Measurements from ENCODE around the gene TMOD4. TPM values are rescaled to one million over a fixed set of nuclear protein-coding genes. Genes with fewer than 3 reads are reported as not detected.
A peak's percentile ranks its signal among the peaks of the same experiment; 100 is the strongest.

The TMOD4 gene
- total and polyA plus RNA-seq, 10 of the 15 experiments (the other 5 are each of a cell fraction or from before 2014, with no cell fraction given) = 0.30 to 1.2 (median 0.50) TPM; not detected in 1

DNA sequence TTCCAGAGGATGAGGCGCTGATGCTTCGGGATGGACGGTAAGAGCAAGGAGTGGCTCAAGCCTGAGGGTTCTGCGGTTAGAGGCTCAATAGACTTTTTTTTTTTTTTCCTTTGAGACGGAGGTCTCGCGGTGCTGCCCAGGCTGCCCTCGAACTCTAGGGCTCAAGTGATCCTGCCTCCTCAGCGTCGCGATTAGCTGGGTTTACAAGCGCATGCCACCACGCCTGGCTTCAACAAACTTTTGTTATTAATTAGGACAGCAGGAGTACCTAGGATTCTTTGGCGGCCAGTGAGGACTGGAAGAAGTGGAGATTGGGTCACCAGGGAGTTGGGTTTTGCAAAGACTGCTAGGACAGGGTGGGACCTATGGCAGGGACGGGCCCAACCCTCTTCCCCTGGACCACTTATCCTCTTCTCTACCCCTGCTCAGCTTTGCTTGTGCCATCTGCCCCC is 9.2 kb downstream of the TMOD4 start (continued):
- TF ChIP-seq, protein P1, sequence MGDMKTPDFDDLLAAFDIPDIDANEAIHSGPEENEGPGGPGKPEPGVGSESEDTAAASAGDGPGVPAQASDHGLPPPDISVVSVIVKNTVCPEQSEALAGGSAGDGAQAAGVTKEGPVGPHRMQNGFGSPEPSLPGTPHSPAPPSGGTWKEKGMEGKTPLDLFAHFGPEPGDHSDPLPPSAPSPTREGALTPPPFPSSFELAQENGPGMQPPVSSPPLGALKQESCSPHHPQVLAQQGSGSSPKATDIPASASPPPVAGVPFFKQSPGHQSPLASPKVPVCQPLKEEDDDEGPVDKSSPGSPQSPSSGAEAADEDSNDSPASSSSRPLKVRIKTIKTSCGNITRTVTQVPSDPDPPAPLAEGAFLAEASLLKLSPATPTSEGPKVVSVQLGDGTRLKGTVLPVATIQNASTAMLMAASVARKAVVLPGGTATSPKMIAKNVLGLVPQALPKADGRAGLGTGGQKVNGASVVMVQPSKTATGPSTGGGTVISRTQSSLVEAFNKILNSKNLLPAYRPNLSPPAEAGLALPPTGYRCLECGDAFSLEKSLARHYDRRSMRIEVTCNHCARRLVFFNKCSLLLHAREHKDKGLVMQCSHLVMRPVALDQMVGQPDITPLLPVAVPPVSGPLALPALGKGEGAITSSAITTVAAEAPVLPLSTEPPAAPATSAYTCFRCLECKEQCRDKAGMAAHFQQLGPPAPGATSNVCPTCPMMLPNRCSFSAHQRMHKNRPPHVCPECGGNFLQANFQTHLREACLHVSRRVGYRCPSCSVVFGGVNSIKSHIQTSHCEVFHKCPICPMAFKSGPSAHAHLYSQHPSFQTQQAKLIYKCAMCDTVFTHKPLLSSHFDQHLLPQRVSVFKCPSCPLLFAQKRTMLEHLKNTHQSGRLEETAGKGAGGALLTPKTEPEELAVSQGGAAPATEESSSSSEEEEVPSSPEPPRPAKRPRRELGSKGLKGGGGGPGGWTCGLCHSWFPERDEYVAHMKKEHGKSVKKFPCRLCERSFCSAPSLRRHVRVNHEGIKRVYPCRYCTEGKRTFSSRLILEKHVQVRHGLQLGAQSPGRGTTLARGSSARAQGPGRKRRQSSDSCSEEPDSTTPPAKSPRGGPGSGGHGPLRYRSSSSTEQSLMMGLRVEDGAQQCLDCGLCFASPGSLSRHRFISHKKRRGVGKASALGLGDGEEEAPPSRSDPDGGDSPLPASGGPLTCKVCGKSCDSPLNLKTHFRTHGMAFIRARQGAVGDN (IDR thresholded peaks at IDR 0.05) = no peak
- peak; percentile 75 for TF ChIP-seq RUNX3 (IDR thresholded peaks at IDR 0.05; ENCODE audit: low read length)

GRCh38 chr1:151165738-151166504 is 9.9 kb downstream of the TMOD4 start, which contains the start of the genes LYSMD1 and SCNM1:
Gene LYSMD1 (minus strand): TSS chr1:151165902. CDS start chr1:151165258, 644 bp downstream.
Gene SCNM1 (plus strand): TSS chr1:151166144. CDS start chr1:151166153, 9 bp downstream.
- 1% methylated on average over 38 of the region's 38 CpGs for WGBS (ENCODE audit: insufficient coverage, insufficient replicate concordance, low lambda C conversion rate, missing lambda C conversion rate)
- H3K36me3 ChIP-seq (ENCODE audit: control insufficient read depth in 2 of 2, insufficient read depth in 2 of 2, low read length in 1 of 2) = peaks cover 0 to 3% of the 10 kb centered on the region in 2 experiments; a peak in 3 of 4 replicates
- in situ Hi-C loops (cut with MboI) = no loop called here
- ChIA-PET POLR2A (interaction anchor here (1.0 to 2.2 kb wide), 5 partner anchors 9 to 190 kb away, joined by 3 to 19 read pairs (median 5); partner anchors contain the start of genes TNFAIP8L2, VPS72 and ZNF687), SMC1A (ENCODE audit: uncharacterized antibody, unreplicated experiment) (interaction anchor here (1.3 to 2.1 kb wide), 3 partner anchors 9 to 66 kb away, joined by 5 to 9 read pairs (median 6); partner anchors contain the start of genes TNFAIP8L2 and VPS72), RAD21 (ENCODE audit: unreplicated experiment) (interaction anchor here (1.0 to 1.7 kb wide), 2 partner anchors 10 to 66 kb away, joined by 5 to 12 read pairs; partner anchors contain the start of gene TNFAIP8L2), CTCF (interaction anchor here (0.6 to 2.3 kb wide), 7 partner anchors 9 to 647 kb away, joined by 3 to 12 read pairs (median 5); partner anchors contain the start of genes TNFAIP8L2 and VPS72)
- H3K9ac ChIP-seq (ENCODE audit: control insufficient read depth, insufficient read depth, low read length) = peak within 1 kb of the TSS; percentile 98
- FAIRE-seq (peak; percentile 97), ATAC-seq (peak; percentile 98), DNase-seq (ENCODE audit: low read depth, low spot score) (peak; percentile 97)
- no peaks in the 10 kb centered on the region for H3K27me3 ChIP-seq (replicated peaks in 1 of 2; ENCODE audit: control insufficient read depth in 2 of 2, insufficient read depth in 2 of 2, low read length in 1 of 2)
- intact Hi-C loops (cut with micrococcal nuclease; ENCODE audit: unreplicated experiment) = no loop called here
- peak within 1 kb of the TSS; percentile 97 for H2AFZ ChIP-seq (ENCODE audit: control insufficient read depth, low read depth, low read length)
- peak within 1 kb of the TSS; percentile 98 for H3K4me3 ChIP-seq
- H4K20me1 ChIP-seq (ENCODE audit: control insufficient read depth, insufficient read depth) = no peaks in the 10 kb centered on the region
- H3K4me2 ChIP-seq (ENCODE audit: control insufficient read depth, insufficient read depth) = peak within 1 kb of the TSS; percentile 94
- H3K27ac ChIP-seq (ENCODE audit: control insufficient read depth, insufficient read depth) = peak within 1 kb of the TSS; percentile 70
- TSS peak; percentile 91 for BruUV-seq (replicated peaks)
- H3K9me3 ChIP-seq (replicated peaks; ENCODE audit: control insufficient read depth, insufficient read depth, low read length) = no peaks in the 10 kb centered on the region
- peaks cover 9% of the 10 kb centered on the region for H3K4me1 ChIP-seq (ENCODE audit: control insufficient read depth, insufficient read depth, low read length)
- peaks cover 24% of the 10 kb centered on the region for H3K79me2 ChIP-seq (ENCODE audit: control insufficient read depth, insufficient read depth, low read length)
- TF ChIP-seq, protein P2, sequence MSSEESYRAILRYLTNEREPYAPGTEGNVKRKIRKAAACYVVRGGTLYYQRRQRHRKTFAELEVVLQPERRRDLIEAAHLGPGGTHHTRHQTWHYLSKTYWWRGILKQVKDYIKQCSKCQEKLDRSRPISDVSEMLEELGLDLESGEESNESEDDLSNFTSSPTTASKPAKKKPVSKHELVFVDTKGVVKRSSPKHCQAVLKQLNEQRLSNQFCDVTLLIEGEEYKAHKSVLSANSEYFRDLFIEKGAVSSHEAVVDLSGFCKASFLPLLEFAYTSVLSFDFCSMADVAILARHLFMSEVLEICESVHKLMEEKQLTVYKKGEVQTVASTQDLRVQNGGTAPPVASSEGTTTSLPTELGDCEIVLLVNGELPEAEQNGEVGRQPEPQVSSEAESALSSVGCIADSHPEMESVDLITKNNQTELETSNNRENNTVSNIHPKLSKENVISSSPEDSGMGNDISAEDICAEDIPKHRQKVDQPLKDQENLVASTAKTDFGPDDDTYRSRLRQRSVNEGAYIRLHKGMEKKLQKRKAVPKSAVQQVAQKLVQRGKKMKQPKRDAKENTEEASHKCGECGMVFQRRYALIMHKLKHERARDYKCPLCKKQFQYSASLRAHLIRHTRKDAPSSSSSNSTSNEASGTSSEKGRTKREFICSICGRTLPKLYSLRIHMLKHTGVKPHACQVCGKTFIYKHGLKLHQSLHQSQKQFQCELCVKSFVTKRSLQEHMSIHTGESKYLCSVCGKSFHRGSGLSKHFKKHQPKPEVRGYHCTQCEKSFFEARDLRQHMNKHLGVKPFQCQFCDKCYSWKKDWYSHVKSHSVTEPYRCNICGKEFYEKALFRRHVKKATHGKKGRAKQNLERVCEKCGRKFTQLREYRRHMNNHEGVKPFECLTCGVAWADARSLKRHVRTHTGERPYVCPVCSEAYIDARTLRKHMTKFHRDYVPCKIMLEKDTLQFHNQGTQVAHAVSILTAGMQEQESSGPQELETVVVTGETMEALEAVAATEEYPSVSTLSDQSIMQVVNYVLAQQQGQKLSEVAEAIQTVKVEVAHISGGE (CRISPR knock-in tag; IDR thresholded peaks at IDR 0.05) = no peak
- TF ChIP-seq ZBTB40 (IDR thresholded peaks at IDR 0.05; ENCODE audit: borderline replicate concordance) = peak; percentile 95
- no peak for TF ChIP-seq ATF2 (IDR thresholded peaks at IDR 0.05; ENCODE audit: low read length)
- peak; percentile 94 for TF ChIP-seq SMAD5 (IDR thresholded peaks at IDR 0.05; ENCODE audit: low read depth)

Measured in GM12878 (cell line).